ENCODE results near the gene OTOG. TPM values are rescaled to one million over a fixed set of nuclear protein-coding genes. Genes with fewer than 3 reads are reported as not detected.
A peak's percentile ranks its signal among the peaks of the same experiment; 100 is the strongest.

OTOG gene
- total RNA-seq, 1 experiment from 2014 or later = 0.35 TPM

DNA sequence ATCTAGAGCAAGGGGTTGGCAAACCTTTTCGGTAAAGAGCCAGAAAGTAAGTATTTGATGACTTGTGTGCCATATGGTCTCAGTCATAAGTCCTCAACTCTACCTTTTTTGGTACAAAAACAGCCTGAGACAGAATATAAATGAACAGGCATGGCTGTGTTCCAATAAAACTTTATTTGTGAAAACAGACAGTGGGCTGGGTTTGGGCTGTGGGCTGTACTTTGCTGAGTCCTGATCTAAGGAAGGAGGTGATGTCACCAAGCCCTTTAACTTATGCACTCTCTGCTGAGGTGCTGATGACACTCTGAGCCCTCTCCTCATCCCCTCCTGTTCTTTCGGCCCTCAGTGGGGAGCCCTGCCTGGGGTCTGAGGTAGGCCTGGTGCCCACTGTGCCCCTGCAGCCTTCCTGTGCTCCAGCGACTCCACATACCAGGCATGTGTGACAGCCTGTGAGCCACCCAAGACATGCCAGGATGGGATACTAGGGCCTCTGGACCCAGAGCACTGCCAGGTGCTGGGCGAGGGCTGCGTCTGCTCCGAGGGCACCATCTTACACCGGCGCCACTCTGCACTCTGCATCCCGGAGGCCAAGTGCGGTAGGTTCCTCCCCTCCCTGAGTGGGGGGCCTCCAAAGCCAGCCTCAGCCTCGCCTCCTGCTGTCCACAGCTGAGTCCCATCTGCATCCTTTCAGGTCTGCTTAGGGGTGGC, 86.4 kb downstream of the OTOG start:
- H2BK20ac ChIP-seq (ENCODE audit: low read depth, low read length, poor library complexity, severe bottlenecking) = no peak overlapping the region

More for the DNA sequence above, 86.4 kb downstream of the OTOG start:
- Histone ChIP-seq H2BK15ac (ENCODE audit: low read depth, low read length) (no peak overlapping the region), H2BK12ac (ENCODE audit: insufficient read length, low read depth, low read length) (no peak overlapping the region), H3K79me2 (ENCODE audit: insufficient read depth, low read length) (no peaks in the 10 kb centered on the region), H4K5ac (ENCODE audit: insufficient read length, low read depth, low read length) (no peak overlapping the region), H3K23me2 (ENCODE audit: insufficient read length, low read depth, low read length, poor library complexity, severe bottlenecking) (no peaks in the 10 kb centered on the region), H3K56ac (ENCODE audit: insufficient read length, low read depth, low read length) (no peak overlapping the region), H2AFZ (ENCODE audit: low read length) (no peak overlapping the region), H4K91ac (ENCODE audit: insufficient read length, low read depth, low read length) (no peak overlapping the region), H3K79me1 (ENCODE audit: insufficient read depth, low read depth, low read length, poor library complexity, severe bottlenecking) (no peaks in the 10 kb centered on the region), H3K27ac (ENCODE audit: insufficient read length, low read depth, low read length) (no peak overlapping the region), H3T11ph (ENCODE audit: low read length) (no peak overlapping the region), H3K4me2 (ENCODE audit: insufficient read depth, insufficient read length, low read length) (no peak overlapping the region), H4K8ac (replicated peaks; ENCODE audit: insufficient read length, low read depth, low read length) (no peak overlapping the region), H3K9ac (ENCODE audit: extremely low read depth, insufficient read length, low read length) (no peak overlapping the region), H2BK120ac (ENCODE audit: low read depth, low read length, poor library complexity, severe bottlenecking) (no peak overlapping the region), H2AK5ac (ENCODE audit: insufficient read length, low read length) (no peak overlapping the region), H3K9me3 (ENCODE audit: control insufficient read depth, low read depth, low read length) (no peaks in the 10 kb centered on the region), H3K4me1 (ENCODE audit: insufficient read depth, low read length) (no peaks in the 10 kb centered on the region), H3K23ac (ENCODE audit: insufficient read length, low read depth, low read length) (no peak overlapping the region), H4K20me1 (ENCODE audit: control insufficient read depth, insufficient read depth, insufficient read length) (no peaks in the 10 kb centered on the region), H3K4ac (ENCODE audit: low read depth, low read length) (no peak overlapping the region), H3K18ac (ENCODE audit: insufficient read length, low read depth, low read length) (no peak overlapping the region), H3K14ac (ENCODE audit: insufficient read depth, low read length) (peak overlapping the region; percentile 20), H2BK5ac (ENCODE audit: insufficient read length, low read length) (no peak overlapping the region), H3K27me3 (ENCODE audit: insufficient read depth, low read length) (no peaks in the 10 kb centered on the region)
- no peaks in the 10 kb centered on the region for H3K36me3 Mint-ChIP-seq (ENCODE audit: insufficient read depth in 1 of 3, low read depth in 3 of 3)
- H3K4me3 Mint-ChIP-seq = no peak overlapping the region
- no peaks in the 10 kb centered on the region for H3K9me3 Mint-ChIP-seq
- DNase-seq = no peak
- no peak overlapping the region for H3K27ac Mint-ChIP-seq
- H3K4me1 Mint-ChIP-seq = peaks cover 0 to 5% of the 10 kb centered on the region in 2 experiments; a peak in 2 of 4 replicates
- peaks cover 16% of the 10 kb centered on the region for H3K27me3 Mint-ChIP-seq (ENCODE audit: low read depth)
- WGBS (ENCODE audit: extremely low coverage, insufficient read length, low lambda C conversion rate) = no CpG with 5 or more reads among the region's 11 CpGs
- TF ChIP-seq, protein P1, sequence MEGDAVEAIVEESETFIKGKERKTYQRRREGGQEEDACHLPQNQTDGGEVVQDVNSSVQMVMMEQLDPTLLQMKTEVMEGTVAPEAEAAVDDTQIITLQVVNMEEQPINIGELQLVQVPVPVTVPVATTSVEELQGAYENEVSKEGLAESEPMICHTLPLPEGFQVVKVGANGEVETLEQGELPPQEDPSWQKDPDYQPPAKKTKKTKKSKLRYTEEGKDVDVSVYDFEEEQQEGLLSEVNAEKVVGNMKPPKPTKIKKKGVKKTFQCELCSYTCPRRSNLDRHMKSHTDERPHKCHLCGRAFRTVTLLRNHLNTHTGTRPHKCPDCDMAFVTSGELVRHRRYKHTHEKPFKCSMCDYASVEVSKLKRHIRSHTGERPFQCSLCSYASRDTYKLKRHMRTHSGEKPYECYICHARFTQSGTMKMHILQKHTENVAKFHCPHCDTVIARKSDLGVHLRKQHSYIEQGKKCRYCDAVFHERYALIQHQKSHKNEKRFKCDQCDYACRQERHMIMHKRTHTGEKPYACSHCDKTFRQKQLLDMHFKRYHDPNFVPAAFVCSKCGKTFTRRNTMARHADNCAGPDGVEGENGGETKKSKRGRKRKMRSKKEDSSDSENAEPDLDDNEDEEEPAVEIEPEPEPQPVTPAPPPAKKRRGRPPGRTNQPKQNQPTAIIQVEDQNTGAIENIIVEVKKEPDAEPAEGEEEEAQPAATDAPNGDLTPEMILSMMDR (conservative IDR thresholded peaks at IDR 0.05) = no peak
